Activated naive CD8-positive, alpha-beta T cell treated with anti-CD3 and anti-CD28 coated beads for 36 hours (primary cell): ENCODE data around the gene ABAT. TPM values are rescaled to one million over a fixed set of nuclear protein-coding genes. Genes with fewer than 3 reads are reported as not detected.
A peak's percentile ranks its signal among the peaks of the same experiment; 100 is the strongest.

Source experiments
- DNase-seq: peaks from one replicate; pipeline ENCODE4 v3.0.0; 2021
- H3K27ac Mint-ChIP-seq: one replicate; pipeline ENCODE4 v1.8.0; 2022; ENCODE audit warnings: mild to moderate bottlenecking, moderate library complexity, mixed read lengths
- H3K27me3 Mint-ChIP-seq: one replicate; pipeline ENCODE4 v1.8.0; 2022; ENCODE audit warnings: mild to moderate bottlenecking, mixed read lengths
- H3K36me3 Mint-ChIP-seq: one replicate; pipeline ENCODE4 v1.8.0; 2021; ENCODE audit warnings: mild to moderate bottlenecking, mixed read lengths
- H3K4me1 Mint-ChIP-seq: one replicate; pipeline ENCODE4 v1.8.0; 2021; ENCODE audit warnings: mixed read lengths
- H3K4me3 Mint-ChIP-seq: one replicate; pipeline ENCODE4 v1.8.0; 2022; ENCODE audit warnings: mild to moderate bottlenecking, moderate library complexity, mixed read lengths
- H3K9me3 Mint-ChIP-seq: one replicate; pipeline ENCODE4 v1.8.0; 2022; ENCODE audit warnings: mixed read lengths
- total RNA-seq, 2 experiments: library from RNA; stranded (reverse); gene quantifications; one replicate each; pipeline ENCODE4 v1.2.3, GENCODE V29; 2021

The ABAT gene
- total RNA-seq, 2 experiments from 2014 or later: 4.1 to 4.8 TPM

DNA sequence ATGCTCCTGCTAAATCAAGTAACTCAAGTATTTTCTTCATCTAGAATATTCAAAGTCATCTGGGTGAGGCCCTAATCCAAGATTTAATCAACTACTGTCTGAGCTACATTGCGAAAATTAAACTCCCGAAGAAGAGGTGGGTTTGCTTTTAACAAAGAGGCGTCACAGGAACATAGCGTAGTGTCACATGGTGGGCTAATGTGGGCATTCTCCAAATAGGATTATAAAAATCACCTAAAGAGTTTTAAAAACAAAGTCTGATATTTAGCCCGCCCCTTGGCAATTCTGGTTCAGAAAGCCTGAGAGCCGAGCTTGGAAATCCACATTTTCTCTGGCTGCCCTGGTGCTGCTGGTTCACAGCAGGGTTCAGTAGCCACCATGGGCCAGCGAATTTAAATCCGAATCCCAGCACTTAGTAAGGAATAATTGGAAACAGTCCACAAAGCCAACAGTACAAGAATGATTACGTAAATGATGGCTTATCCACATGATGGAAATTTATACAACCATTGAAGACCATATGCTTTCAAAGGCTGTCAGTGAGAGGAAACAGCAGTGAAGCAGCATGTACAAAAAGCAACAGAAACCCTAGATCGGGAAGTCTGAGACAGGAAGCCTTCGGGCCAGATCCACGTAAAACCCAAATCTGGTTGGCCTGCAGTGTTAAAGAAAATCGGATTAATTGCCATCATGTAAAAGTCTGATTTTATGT is 132.0 kb downstream of the ABAT start:
- H3K4me3 Mint-ChIP-seq: no peak overlapping the region
- H3K27ac Mint-ChIP-seq: no peak overlapping the region
- peaks cover 38% of the 10 kb centered on the region for H3K36me3 Mint-ChIP-seq
- no peak for DNase-seq
- H3K4me1 Mint-ChIP-seq: peaks cover 8% of the 10 kb centered on the region
- H3K9me3 Mint-ChIP-seq: no peaks in the 10 kb centered on the region
- no peaks in the 10 kb centered on the region for H3K27me3 Mint-ChIP-seq

DNA sequence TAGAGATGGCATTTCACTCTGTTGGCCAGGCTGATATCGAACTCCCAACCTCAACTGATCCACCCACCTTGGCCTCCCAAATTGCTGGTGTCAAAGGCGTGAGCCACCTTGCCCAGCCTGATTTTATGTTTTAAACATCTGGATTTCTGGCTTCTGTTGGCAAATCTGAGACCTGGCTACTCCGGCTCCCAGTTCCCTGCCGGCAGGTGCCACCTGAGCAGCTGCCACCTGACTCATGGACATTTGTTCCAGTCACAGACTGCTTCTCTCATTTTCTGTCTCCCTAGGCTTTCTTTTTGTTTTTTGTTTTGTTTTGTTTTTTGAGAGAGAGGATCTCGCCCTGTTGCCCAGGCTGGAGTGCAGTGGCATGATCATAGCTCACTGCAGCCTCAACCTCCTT is 132.8 kb downstream of the ABAT start:
- no peak for DNase-seq
- H3K27ac Mint-ChIP-seq: no peak overlapping the region
- H3K27me3 Mint-ChIP-seq: no peaks in the 10 kb centered on the region
- peaks cover 8% of the 10 kb centered on the region for H3K4me1 Mint-ChIP-seq
- no peaks in the 10 kb centered on the region for H3K9me3 Mint-ChIP-seq
- no peak overlapping the region for H3K4me3 Mint-ChIP-seq
- peaks cover 34% of the 10 kb centered on the region for H3K36me3 Mint-ChIP-seq

DNA sequence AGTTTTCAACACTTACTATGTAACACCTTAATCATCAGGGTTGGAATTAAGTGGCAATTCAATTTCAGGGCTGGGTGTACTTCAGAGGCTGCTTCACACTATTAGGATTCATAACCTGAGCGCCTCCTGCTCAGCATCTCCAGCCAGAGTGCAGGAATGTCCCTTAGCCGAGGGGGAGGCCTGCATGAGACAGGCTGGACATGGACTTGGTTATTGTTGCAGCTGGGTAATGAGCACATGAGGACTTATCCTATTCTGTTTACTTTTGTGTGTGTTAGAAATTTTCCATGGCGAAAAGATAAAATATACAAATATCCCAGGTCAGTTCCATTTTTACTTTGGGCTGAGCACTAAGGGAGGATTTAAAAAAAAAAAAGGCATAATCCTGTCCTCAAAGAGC is 133.6 kb downstream of the ABAT start:
- H3K4me3 Mint-ChIP-seq: no peak overlapping the region
- DNase-seq: no peak
- no peaks in the 10 kb centered on the region for H3K27me3 Mint-ChIP-seq
- H3K36me3 Mint-ChIP-seq: peaks cover 31% of the 10 kb centered on the region
- H3K27ac Mint-ChIP-seq: no peak overlapping the region
- H3K9me3 Mint-ChIP-seq: no peaks in the 10 kb centered on the region
- peaks cover 11% of the 10 kb centered on the region for H3K4me1 Mint-ChIP-seq

DNA sequence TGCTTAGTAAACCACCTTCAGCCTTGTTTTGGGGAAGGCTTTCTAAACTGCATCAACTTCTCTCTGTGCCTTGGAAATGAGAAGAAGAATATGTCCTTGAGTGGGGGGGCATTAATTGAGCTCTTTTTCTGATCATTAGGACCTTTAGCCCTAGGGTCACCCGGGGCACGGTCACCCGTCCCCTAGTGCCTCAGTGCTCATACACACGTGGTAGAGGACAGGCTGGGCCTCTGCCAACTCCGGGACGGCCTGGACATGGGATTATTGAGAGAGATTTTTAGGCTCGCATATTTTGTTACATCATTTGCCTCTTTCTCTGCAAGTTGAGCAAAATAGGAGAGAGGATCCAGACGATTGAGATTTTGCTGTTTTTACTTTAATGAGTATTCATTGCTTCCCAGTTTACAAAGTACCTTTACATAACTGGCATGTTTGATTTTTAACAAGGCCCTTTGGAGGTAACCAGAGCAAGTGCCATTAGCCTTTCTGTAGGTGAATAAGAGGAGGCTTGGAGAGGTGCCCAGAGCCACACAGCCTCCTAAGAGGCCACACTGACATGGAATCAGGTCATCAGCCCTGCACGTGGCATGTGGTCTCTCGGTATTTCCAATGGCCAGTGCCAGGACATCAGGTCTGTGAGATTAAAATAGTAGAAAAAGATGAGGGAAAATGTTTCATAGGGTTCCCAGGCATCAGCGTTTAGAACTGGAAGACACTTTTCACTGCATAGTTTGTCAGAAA is 134.4 kb downstream of the ABAT start:
- peaks cover 33% of the 10 kb centered on the region for H3K36me3 Mint-ChIP-seq
- H3K4me3 Mint-ChIP-seq: no peak overlapping the region
- H3K27ac Mint-ChIP-seq: no peak overlapping the region
- H3K9me3 Mint-ChIP-seq: no peaks in the 10 kb centered on the region
- DNase-seq: no peak
- no peaks in the 10 kb centered on the region for H3K27me3 Mint-ChIP-seq
- H3K4me1 Mint-ChIP-seq: peaks cover 12% of the 10 kb centered on the region

DNA sequence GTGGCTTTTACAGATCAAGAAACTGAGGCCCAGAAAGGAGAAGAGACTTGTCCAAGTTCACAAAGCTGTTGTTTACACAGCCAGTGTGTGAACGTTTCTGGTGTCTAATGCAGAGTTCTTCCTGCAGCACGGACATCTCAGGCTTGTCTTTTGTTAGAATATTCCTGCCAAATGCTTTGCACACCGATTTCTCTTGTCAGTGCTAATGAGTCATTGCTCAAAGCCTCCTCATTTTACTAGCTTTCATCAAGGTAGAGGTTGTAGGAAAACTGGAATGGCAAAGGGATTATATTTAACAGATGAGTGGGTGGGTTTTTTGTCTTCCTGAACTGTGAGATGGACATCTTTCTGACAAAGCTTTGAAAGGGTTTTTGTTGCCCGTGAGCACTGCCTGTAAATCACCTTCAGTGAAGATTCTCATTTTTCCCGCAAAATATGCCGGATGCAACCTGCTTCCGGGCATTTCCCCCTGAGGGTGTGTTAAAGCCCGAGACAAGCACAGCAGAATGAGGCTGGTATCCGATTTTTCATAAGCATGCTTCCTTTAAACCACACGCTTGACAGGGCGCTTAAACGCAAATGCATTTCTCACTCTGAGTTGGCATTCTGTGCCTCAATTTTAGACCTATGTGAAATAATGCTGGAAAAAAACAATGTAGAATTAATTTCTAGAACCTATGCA is 137.9 kb downstream of the ABAT start:
- peaks cover 51% of the 10 kb centered on the region for H3K36me3 Mint-ChIP-seq
- H3K27me3 Mint-ChIP-seq: no peaks in the 10 kb centered on the region
- H3K4me1 Mint-ChIP-seq: peaks cover 25% of the 10 kb centered on the region
- H3K27ac Mint-ChIP-seq: no peak overlapping the region
- H3K4me3 Mint-ChIP-seq: no peak overlapping the region
- no peak for DNase-seq
- no peaks in the 10 kb centered on the region for H3K9me3 Mint-ChIP-seq

DNA sequence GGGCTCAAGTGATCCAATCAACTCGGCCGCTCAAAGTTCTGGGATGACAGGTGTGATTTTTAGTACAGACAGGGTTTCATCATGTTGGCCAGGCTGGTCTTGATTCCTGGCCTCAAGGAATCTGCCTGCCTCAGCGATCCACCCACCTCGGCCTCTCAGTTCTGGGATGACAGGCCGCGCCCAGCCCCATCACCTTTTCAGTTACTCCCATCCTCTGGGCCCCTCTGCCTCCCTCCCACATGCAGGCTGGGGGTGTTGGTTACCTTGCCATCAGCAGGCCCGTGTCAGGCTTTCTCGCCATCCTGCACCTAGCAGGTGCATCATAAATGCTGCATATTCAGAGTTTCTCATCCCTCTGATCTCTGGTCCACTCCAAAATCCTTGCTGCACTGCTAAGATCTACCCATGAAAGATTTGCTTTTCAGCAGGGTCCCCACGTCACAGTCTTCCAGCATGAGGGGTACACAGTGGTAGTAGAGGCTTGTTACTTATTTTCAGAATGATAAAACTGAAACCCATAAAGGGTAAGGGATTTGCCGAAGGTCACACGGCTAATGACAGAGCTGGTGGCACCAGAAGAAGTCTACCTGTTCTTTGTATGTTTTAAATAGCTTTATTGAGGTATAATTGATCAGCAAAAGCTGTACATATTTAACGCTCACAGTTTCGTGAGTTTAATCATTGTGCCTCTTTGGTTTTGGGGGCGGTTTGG is 139.8 kb downstream of the ABAT start:
- H3K4me3 Mint-ChIP-seq: no peak overlapping the region
- no peaks in the 10 kb centered on the region for H3K9me3 Mint-ChIP-seq
- peak overlapping the region; percentile 40 for H3K27ac Mint-ChIP-seq
- DNase-seq: no peak
- H3K27me3 Mint-ChIP-seq: no peaks in the 10 kb centered on the region
- H3K36me3 Mint-ChIP-seq: peaks cover 61% of the 10 kb centered on the region
- H3K4me1 Mint-ChIP-seq: peaks cover 27% of the 10 kb centered on the region

DNA sequence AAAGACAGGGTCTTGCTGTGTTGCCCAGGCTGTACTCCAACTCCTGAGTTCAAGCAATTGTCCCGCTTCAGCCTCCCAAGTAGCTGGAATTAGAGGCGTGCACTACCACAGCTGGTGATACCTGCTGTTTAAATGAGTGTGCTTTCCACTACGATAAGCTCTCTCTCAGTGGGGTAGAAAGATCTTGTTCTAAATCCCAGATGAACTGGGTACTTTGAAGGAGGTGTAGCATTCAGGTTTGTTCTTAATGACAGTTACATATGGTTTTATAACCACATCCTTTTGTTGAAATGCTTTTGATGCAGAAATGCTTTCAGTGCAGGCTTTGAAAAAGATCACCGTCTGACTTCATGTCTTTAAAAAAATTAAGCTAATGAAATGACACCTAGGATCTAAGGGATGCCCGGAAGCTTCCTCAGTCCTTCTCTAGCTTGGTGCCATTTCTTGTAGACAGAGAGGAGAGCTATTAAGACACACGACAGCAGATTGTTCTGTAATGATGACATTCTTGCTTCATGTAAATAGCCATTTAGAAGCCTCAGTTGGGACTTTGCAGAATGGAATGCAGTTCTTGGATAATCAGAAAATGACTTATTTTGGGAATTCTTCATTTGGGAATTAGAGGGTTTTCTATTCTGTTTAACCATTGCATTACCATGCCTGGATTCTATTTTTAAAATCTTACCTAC is 142.7 kb downstream of the ABAT start:
- Mint-ChIP-seq H3K36me3 (peaks cover 66% of the 10 kb centered on the region), H3K4me3 (no peak overlapping the region), H3K4me1 (peaks cover 27% of the 10 kb centered on the region), H3K9me3 (no peaks in the 10 kb centered on the region), H3K27me3 (no peaks in the 10 kb centered on the region), H3K27ac (peak overlapping the region; percentile 63)
- DNase-seq: no peak

DNA sequence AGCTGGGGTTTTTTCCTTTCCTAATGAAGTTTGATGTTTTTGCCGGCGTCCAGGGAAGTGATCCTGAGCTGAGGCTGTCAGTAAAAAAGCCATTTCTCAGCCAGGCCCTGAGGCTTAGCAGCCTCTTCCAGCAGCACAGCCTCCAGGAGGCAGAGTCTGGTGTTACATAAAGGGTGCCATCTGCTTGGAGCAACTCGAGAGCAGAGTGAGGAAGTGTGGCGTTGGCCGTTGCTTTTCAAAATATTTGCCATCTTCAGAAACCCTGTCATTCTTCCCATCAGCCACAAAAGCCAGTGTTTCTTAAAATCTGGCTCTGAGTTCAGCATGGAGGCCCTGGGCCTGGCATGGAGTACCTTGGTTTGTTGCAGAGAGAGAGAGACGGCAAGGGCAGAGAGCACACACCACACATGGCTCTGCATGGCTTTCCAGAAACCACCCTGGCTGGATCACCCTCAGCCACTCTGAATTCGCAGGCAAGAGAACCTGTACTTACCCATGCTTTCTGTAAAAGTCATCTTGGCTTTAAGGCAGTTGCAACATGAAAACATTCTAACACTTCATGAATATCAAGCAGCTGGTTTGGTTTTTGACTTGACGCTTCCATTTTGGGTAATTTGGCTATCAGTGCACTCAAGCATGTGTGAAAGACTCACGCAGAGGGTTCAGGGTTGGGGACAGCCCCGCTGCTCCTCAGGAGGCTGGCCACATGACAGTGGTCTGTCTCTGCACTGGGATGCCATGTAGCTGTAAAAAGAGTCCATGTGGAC is 144.3 kb downstream of the ABAT start:
- H3K27ac Mint-ChIP-seq: no peak overlapping the region

DNA sequence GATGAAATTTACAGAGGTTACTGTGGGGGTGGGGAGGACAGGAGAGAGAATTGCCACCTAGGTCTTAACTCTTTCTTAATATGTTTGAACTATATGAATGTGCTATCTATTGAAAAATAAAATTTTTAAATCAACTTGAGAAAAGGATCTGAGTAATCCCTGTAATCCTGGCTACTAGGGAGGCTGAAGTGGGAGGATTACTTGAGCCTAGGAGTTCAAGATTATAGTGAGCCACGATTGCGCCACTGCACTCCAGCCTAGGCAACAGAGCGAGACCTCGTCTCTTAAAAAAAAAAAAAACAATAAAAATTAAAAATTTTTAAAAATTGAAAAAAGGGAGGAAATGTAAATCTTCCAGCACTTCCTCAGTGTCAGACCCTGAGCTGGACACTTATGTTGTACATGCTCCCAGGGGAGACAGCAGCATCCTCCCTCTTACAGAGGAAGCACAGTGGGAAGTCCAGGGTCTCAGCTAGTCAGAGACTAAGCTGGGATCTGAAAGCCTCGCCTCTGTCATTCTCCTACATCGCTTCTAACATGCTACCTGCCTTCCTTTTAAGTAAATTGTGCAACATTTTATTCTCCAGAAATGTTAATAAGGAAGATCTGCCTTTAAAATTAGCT is 145.1 kb downstream of the ABAT start:
- Mint-ChIP-seq H3K9me3 (no peaks in the 10 kb centered on the region), H3K27me3 (no peaks in the 10 kb centered on the region), H3K27ac (no peak overlapping the region), H3K36me3 (peaks cover 57% of the 10 kb centered on the region), H3K4me1 (peaks cover 15% of the 10 kb centered on the region), H3K4me3 (no peak overlapping the region)
- DNase-seq: no peak

More for the DNA sequence above, 144.3 kb downstream of the ABAT start:
- peaks cover 19% of the 10 kb centered on the region for H3K4me1 Mint-ChIP-seq
- peaks cover 65% of the 10 kb centered on the region for H3K36me3 Mint-ChIP-seq
- no peak overlapping the region for H3K4me3 Mint-ChIP-seq
- no peaks in the 10 kb centered on the region for H3K27me3 Mint-ChIP-seq
- no peaks in the 10 kb centered on the region for H3K9me3 Mint-ChIP-seq
- DNase-seq: no peak

DNA sequence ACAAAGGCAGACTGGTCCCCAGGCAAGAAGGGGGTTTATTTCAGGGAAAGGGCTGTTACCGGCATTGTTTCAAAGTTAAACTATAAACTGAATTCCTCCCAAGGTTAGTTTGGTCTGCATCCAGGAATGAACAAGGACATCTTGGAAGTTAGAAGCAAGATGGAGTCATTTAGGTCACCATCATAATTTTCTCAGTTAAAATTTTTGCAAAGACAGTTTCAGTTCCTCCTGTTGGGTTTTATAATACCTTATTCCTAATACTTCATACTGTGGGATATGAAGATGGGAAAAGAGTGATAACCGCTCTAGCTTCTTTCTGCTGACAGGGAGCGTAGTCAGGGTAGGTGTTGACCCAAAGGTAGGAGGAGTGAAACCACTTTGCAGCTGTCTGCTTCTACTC is 148.0 kb downstream of the ABAT start:
- Mint-ChIP-seq H3K4me3 (no peak overlapping the region), H3K36me3 (peaks cover 39% of the 10 kb centered on the region), H3K9me3 (no peaks in the 10 kb centered on the region), H3K27ac (no peak overlapping the region), H3K27me3 (no peaks in the 10 kb centered on the region), H3K4me1 (peaks cover 1% of the 10 kb centered on the region)
- no peak for DNase-seq

DNA sequence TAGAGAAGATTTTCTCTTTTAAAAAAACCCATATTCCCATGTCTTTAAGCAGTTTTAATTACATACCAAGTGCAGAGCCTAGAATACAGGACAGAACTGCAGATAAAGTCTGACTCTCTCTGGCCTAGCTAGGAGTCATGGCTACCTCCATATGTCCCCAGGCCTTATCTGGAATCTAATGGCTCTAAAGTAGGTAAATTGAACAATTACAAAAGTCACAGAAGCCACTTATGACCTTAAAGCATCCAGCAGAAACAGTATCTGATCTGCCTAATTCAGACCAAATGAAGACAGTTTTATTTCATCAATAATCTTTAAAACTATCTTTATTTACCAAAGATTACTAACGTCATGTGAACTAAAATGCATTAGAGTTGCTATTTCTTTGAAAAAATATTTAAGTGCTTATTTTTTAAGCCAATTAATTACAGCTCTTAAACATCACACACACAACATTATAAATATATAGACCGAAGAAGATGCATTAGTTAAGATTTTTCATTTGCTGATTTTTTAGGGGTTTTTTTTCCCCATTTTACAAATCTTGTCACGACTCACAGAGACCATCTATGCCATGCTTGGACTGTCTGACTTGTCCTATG is 152.0 kb downstream of the ABAT start:
- DNase-seq: no peak
- Mint-ChIP-seq H3K4me3 (no peak overlapping the region), H3K9me3 (no peaks in the 10 kb centered on the region), H3K36me3 (peaks cover 43% of the 10 kb centered on the region), H3K4me1 (peaks cover 5% of the 10 kb centered on the region), H3K27ac (no peak overlapping the region), H3K27me3 (no peaks in the 10 kb centered on the region)

DNA sequence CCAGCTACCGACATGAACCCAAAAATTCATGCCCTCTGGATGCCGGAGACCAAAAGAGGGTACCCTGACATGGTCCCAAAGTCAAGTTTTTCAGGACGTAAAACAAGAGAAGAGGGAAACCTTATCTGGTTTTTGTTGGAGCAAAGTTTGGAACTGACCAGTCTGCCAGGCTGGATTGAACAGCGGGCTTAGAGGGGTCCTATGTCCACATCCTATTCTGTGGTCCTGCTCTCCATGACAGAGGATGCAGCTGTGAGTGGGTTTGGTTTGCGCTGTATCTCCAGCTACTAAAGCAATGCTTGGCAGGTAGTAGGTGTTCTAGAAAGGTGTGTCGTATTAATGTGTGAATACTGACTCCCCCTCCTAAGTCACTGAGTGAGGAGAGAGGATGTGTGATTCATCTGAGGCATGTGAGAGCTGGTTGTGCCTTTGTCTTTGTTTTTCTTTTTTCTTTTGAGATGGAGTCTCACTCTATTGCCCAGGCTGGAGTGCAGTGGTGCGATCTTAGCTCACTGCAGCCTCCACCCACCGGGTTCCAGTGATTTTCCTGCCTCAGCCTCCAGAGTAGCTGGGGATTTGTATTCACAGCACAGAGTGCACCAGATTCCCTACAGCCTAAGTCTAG is 154.2 kb downstream of the ABAT start:
- no peaks in the 10 kb centered on the region for H3K9me3 Mint-ChIP-seq
- DNase-seq: no peak
- H3K27me3 Mint-ChIP-seq: no peaks in the 10 kb centered on the region
- peaks cover 14% of the 10 kb centered on the region for H3K4me1 Mint-ChIP-seq
- H3K36me3 Mint-ChIP-seq: peaks cover 40% of the 10 kb centered on the region
- no peak overlapping the region for H3K4me3 Mint-ChIP-seq
- H3K27ac Mint-ChIP-seq: no peak overlapping the region

DNA sequence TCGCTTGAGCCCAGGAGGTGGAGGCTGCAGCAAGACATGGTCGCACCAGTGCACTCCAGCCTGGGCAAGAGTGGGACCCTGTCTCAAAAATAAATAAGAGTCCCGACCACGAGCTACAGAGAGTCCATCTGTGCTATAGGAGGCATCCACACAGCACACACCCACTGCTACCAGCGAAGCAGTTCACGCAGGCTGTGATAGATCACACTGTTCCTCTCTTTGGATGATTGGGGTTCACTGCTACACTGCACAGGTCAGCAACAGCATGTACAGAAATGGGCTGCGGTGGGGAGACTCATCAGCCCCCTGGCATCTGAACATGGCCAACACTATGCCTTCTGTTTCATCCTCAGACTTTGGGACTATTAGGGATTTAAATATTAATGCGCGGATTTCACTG is 157.0 kb downstream of the ABAT start:
- Mint-ChIP-seq H3K27ac (no peak overlapping the region), H3K9me3 (no peaks in the 10 kb centered on the region), H3K27me3 (no peaks in the 10 kb centered on the region)

More for the DNA sequence above, 157.0 kb downstream of the ABAT start:
- Mint-ChIP-seq H3K4me3 (no peak overlapping the region), H3K4me1 (peaks cover 14% of the 10 kb centered on the region), H3K36me3 (peaks cover 37% of the 10 kb centered on the region)
- DNase-seq: no peak
